Stimulated activated CD4-positive, alpha-beta T cell treated with anti-CD3 and anti-CD28 coated beads, Interleukin-15, amount 100 ng/mL, for 48 hours (primary cell): ENCODE data around the gene CWC27.

Experiments used
- DNase-seq, 2 donors: peaks; one replicate each; pipeline ENCODE4 v3.0.0-alpha.2; 2020; ENCODE audit warnings: low read depth in 2 of 2

The CWC27 gene

DNA sequence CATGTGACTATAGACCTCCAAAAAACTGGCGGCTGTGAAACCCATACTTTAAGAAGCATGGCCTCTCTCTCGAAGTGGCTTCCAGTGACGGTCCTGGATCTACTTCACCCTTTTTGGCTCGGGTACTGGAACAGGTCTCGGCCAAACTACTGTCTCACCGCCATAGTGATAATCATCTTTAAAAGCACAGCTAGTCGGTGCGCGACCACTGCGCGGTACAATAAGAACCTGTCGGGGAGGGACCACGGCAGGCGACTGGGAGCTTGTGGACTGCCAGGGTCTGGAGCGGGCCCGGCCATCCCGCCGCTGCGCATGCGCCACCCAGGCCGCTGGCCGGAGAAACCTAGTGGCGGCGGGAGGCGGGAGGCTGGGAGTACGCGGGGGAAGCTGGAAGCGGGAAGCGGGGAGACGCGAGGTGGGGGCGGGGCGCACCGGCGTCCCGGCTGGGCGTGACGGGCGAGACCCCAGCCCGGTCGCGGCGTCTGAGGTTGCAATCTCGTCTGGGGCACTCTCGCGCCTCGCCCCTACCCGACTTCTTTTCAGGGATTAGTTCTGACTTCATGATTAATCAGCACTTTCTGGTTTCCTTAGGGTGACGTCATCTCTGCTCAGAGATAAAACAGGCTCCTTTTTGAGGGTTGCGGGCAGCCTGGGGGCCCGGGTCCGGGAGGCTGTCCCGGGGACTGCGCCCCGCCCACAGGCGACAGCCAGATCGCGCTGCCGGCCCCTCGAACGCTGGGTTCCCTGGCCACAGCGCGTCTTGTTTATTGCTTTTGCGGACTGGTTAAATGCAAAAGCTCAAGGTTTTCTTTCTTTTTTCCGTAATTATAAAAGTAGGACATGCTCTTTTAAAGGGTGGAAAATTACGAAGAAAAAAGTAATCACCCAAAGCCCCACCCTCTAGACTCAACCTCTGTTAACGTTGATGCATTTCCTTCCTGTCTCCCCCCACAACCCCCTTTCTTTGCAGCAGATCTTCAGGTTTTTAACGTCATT, 266.8 kb downstream of the CWC27 start:
- DNase-seq, result peak; percentile 62 to 71

DNA sequence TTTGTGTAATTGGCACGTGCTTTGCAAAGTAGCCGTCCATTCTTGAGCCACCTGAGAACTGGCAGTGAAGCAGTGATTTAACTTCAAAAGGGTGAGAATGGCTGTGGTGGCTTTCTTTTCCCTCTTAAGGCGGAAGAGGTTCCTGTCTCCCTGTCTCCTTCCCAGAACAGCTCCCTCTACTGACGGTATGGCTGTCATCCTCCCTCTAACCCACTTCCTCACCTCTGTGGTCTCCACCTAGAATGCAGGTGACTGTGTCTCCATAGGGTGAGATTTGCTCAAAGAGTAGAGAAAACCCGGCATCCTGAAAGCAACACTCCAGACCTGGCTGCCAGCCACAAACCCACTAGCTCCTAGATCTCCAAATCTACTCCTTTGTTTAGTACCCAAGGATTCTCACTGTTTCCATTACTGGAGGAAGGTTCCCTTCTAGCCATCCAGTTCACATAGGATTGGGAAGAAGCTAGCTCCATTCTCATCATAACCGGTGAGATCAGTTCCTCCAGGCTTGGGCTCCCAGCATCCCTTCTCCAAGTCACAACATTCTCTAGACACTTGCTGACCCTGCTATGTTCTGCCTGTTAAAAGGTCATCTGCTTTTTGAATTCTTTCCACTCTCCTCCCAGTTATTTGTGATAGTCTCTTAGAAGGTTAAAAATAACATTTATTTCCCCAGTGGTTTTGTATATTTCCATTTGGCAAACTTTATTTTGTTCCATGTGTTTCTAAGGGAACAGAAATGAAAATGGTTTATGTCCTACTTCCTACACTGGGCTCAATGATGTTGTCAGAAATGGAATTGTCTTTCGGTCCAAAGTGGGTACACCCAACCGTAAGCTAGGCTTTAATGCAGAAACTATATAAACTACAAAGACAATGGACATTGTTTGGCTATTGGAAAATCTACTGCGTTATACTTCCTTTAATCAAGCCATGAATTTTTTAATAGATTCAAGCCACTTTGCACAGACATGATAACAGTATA, 269.4 kb downstream of the CWC27 start:
- no peak for DNase-seq

DNA sequence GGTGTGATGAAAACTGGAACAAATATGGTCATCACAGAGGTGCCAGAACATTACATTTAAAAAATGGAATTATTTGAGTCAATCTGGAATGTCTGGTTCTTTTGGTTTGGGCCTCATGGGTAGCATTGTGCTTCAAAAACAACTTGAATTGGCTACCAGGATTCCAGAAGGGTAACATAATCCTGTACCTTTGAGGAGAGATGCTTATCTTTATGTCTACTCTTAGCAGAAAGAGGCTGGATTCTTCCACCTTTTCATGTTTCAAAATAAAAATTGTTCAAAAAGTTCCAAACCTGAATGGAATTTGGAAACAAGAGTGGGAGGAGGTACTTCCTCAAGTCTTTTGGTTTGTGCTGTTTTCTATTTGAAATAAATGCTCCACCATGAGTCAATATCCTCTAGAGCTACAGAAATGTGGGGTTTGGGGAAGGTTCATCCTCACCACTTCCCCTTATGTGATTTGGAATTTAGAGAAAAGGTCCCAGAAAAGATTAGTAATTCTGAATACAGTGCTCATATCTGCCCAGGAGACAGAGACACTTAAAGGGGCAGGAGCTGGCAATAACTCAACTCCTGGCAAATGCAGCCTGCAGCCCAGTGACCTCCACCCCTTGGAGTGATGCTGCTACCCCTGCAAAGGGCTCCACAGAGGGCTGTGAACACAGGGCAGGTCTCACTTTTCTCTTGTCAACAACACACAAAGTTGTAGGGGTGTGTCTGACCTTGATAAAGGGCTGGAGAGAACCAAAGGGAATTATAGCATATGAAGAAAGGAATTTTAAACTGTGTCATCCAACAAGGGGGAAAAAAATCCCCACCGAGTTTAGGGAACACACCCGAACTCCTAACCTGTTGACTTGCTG, 272.8 kb downstream of the CWC27 start:
- DNase-seq, result no peak

DNA sequence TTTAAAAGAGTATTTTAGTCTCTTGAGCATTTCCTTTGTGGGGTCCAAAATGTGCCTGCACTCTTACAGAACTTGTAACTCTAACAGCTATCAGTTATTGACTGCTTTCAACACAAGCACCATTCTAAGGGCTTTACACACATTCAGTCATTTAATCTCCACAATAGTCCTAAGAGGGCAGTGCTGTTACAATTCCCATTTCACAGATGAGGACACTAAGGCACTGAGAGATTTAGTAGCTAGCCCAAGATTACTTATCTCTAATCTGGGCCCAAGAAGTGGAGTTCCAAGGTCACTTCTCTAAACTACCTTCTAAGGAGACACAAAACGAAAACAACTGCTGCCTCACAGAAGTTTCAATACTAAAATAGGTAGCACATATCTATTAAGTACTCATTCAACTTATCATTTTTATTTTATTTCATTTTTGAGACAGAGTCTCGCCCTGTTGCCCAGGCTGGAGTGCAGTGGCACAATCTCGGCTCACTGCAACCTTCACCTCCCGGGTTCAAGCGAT, 275.2 kb downstream of the CWC27 start:
- DNase-seq, result no peak

DNA sequence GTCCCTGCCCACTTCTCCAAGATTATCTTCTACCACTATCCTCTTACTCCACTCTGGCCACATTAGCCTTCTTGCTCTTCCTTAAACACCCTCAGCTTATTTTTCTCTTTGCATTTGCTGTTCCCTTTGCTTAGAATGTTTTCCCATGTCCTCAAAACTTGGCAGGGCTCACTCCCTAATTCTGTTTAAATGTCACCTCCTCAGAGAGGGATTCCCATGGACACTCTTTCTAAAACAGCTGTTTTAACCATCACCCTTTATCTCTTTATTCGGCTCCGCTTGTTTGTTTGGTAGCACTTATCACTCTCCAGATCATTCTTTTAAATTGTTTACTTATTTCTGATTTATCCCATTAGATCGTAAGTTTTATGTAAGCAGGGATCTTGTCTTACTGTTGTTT, 278.5 kb downstream of the CWC27 start:
- DNase-seq, result no peak

DNA sequence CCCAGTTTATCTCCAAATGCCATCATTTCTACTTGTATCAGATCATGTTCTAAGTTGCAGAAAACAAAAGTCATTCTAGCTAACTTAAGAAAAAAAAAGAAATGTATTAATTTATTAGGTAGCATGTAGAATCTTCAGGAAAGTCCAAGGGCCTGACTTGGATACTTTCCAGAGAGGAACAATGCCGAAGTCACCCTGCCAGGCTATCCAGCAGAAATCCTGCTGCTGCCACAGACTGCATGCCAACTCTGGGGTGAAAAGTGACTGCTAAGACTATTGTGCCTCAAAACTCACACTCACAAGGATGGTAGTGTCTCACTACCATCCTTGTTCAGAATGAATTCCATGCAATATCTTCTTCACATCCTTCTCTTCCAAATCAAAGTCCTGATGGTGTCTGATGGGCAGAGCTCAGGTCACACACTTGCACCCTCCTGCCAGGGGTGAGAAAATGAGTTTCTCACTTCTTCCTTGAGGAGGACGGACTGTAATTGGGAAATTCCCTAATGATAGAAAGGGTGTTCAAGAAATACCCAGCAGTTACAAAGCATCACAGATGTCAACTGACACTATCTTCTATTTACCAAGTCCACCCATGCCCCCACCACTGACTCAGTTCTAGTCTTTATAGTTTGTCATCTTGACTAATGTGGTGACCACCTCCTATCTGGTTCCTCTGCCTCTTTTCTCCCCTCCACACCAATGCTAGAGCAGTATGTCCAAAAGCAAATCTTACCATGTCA, 279.4 kb downstream of the CWC27 start:
- no peak for DNase-seq

DNA sequence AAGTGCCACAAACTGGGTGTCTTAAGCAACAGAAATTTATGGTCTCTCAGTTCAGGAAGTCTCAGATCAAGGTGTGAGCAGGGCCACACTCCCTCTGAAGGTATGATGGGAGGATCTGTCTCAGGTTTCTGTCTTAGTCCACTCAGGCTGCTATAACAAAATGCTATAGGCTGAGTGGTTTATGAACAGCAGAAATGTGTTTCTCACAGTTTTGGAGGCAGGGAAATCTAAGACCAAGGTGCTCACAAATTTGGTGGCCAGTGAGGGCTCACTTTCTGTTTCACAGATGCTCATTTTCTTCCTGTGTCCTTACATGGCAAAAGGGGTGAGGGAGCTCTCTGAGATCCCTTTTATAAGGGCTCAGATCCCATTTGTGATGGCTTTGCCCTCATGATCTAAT, 281.4 kb downstream of the CWC27 start:
- no peak for DNase-seq

DNA sequence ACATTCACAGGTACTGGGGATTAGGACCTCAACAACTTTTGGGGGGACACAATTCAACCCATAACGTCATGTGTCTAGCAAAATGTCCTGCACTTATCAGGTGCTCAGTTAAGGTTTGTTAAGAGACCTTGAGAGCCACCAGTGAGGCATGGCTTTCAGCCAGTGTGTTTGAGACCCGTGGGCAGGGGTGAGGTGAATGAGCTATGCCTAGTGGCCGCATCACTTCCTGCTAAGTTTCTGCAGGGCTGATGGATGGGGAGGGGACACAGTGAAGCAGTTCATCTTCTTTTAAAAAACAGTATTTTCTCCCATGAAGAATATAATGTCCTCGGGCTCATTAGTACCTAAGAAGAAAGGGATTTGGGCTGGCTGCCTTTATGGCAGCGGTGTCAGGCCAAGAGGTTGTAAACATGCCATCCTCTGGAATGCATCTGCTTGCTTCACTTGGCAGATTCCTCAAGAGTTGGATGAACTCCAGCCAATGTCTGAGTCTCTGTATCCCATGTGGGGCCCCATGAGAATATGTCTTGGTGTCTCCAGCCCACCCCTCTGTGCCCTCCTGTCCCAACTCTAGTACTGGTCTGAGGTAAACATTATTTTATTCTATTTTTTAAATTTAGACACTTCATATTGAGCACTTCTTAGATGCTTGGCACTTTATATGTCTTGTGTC, 282.2 kb downstream of the CWC27 start:
- no peak for DNase-seq

DNA sequence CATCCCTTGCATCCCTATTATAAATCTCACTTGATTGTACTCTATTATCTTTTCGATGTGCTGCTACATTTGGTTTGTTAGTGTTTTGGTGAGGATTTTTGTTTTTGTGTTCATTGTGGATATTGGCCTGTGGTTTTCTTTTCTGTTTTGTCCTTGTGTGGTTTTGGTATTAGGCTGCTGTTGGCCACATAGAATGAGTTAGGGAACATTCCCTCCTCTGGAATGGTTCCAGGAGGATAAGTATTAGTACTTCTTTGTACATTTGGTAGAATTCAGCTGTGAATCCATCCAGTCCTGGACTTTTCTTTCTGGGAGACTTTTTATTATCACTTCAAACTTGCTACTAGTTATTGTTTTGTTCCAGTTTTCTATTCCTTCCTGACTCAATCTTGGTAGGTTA, 287.2 kb downstream of the CWC27 start:
- DNase-seq, result no peak

DNA sequence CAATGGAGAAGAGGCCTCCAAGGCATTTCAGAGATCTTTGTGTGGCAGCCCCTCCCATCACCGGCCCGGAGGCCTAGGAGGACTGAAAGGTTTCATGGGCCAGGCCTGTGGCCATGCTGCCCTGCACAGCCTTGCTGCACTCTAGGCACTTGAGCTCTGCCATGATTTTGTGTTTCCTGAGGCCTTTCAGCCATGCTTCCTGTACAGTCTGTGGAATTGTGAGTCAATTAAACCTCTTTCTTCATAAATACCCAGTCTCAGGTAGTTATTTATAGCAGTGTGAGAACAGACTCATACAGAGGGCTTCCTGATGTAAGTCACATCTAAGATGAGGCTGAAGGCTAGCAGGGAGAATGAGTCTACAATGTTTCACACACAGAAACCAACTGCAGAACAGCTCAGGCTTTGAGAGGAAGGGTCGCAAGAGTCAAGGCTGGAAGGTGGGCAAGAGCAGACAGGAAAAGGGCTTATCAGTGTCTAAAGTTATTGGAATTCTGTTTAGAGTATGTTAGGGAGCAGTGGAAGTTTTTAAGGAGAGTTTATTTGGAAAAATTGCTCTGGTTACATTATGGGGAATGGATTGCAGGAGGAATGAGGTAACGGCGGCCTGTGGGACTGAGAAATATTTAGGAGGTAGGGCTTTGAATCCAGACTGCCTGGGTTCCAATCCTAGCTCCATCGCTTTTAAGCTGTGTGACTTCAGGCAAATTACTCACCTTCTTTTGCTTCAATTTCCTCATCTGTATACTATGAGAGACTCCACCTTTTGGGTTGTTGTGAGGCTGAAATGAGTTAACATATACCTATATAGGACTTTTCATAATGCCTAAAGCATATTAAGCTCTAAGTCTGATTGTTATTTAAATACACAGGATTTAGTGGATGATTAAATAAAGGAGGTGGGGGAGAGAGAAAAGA, 291.2 kb downstream of the CWC27 start:
- DNase-seq, result no peak

DNA sequence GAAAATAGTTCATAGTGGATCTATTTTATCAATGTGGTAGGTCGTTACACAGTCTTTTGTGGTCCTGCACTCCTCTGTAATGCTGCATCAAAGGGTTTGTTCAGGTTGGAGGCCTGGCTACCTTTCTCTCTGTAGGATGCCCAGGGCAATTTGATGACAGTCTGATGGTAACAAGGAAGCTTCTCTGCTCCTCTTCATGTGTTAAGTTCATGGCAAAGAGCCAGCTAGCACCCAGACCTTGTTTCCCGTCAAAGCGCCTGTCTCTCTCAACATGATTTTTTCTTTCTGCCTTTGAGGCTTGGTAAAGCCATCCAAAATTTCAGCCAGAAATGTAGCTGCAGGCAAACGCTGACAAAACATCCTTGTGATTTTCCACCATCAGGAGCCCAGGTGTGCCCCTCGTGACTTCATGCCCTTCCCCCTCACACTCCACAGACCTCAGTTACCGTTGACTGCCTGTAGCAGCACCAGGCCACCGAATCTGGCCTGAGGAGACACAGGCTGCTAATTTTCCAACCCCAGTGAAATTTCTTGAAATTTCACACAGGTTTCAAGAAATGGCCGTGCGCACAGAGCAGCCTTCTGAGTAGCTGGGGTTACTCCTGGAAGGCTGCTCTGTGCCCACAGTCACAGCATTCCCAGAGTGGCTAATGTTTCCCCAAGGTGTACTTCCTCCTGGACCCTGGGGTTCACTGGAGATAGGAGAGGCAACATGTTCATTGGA, 292.7 kb downstream of the CWC27 start:
- DNase-seq, result no peak

DNA sequence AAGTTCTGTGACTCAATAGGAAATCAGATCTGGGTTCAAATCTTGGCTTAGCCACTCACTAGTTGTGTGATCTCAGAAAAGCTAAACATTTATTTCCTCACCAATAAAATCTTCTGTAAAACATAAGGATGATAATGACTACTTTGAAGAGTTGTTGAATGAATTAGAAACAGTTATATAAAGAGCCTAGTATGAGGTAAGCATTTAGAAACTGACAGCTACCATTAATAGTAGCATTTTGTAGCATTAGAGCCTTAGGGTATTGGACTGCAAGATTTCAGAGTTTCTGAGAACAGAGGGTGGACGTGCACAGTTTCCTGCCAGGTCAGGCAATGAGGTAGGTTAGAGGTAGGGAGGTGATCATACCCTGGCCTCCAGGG, 293.2 kb downstream of the CWC27 start:
- DNase-seq, result no peak

DNA sequence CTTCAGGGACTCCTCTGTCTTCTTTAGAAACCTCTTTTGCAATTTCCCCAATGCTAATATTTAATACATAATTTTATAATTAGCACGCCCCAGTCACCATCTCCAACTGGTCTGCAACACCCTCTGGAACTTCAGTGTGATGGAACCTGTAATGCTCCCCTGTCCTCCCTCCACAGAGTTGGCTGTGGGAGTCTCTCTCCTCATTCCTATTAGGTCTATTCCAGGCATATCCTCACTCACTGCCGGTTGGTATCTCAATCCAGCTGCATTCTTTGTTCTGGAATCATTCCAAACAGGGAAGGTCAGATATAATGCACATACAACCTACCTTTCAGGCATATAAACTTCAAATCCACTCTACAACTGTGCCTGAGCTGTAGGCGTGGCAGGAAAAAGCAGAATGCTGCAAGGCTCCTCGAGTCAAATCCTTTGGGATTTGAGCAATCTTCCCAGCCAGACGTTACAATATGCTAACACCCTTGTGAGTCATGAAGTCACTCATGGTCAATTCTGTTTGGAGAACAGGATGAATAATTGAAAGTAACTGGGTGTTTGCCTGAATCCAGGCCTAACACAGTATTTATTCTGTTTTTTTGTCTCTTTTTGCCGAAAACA, 293.8 kb downstream of the CWC27 start:
- DNase-seq, result no peak

DNA sequence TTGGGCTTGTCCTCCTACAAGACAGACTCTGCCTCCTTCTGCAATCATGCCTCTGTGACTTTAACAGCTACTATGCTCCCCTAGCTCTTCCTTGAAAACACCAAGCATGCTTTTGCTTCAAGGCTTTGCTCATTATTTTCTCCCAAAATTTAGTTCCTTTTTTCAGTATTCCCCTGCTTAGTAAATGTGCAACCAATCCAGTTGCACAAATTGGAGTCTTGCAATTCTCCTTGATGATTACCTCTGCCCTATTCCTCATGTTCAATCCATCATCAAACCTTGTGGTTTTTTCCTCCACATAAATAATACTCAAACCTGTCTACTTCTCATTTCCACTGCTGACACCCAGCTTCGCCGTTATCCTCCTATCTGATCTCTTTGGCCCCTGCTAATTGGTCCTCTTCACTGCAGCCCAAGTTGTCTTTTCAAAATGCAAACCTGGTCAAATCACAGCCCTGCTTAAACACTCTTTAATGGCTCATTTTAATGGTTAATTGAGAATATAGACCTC, 296.3 kb downstream of the CWC27 start:
- no peak for DNase-seq

DNA sequence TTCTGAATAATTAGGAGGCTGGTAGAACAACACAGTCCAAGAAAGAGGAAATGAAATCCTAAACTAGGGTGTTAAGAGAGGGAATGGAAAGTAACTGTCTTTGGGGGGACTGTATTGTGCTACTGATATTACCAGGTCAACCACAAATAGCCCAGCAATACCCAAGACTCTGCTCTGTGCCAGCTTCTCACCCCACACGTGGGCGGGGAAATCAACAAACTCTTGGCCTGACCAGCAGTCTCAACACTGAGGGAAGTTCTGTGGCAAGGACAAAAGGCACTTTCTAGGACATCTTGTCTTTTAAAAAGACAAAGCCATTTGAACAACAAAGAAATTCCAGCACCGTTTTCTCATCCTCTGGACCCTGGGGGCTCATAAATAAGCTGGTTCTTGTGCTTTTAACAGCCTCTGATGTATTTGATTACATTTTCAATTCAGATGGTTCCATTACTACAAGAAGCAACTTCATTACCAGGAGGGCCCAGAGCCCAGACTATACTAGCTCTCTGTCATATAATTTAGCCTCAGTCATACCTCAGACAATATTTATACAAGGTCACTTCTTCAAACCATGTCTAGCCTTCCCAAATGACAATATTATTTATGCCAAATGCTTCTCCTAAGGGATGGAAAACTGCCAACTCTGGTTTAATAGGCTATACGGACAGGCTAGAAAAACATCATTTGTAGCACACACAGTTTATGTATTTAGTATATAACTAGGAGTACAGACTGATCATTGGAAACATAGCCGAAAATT, 297.8 kb downstream of the CWC27 start:
- DNase-seq, result no peak

DNA sequence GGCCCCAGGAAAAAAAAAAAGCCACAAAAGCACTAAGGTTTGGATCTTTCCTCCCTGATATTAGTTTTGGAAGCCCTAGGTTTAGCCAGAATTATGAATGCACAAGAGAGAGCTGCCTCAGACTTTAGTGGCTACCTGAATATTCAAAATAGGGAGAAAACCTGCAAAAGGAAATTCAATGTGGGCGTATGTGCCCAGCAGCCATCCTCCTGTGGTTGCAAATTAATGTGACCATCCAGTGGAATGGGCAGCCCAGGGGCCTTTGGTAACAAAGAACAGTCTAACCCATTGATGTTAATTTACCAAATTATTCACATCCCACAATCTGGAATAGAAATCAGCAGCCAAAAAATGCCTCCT, 298.4 kb downstream of the CWC27 start:
- DNase-seq, result no peak
